H1 (cell line): ENCODE results near the gene LRRC40. TPM values are rescaled to one million over a fixed set of nuclear protein-coding genes. Genes with fewer than 3 reads are reported as not detected.

Experiments
- CTCF ChIA-PET: fragments of 300-600 bp; sonication (Branson Sonifier 250); formaldehyde crosslinking; loops from one replicate; lab custom pipeline; 2021; ENCODE audit not compliant: partially characterized antibody; lab: Charles Lee
- POLR2A ChIA-PET: fragments of 300-600 bp; sonication (Branson Sonifier 250); formaldehyde crosslinking; loops from one replicate; lab custom pipeline; 2021; ENCODE audit warnings: inconsistent platforms; ENCODE audit not compliant: partially characterized antibody; lab: Charles Lee
- DNase-seq, 2 experiments: peaks; one replicate each; pipeline versions ENCODE4 v3.0.0 to v3.0.0-alpha.2; 2010 to 2022; ENCODE audit warnings: low spot score in 2 of 2, low read depth in 1 of 2, mixed read lengths in 1 of 2
- FAIRE-seq: peaks from 2 replicates; lab custom pipeline; 2011; peaks lifted over from hg19 to GRCh38; lab: Jason Lieb, UNC
- H2AFZ ChIP-seq: 2 replicates; pipeline ENCODE4 v1.8.1; 2012; ENCODE audit warnings: low read length, inconsistent platforms
- H2AK5ac ChIP-seq: 2 replicates; pipeline ENCODE4 v1.6.1; 2013; ENCODE audit warnings: low read depth, low read length
- H2BK120ac ChIP-seq: replicated peaks from 2 replicates; pipeline ENCODE3; 2013; ENCODE audit warnings: low read depth, low read length, inconsistent platforms
- H2BK12ac ChIP-seq: 2 replicates; pipeline ENCODE4 v1.6.1; 2013; ENCODE audit warnings: low read depth, low read length
- H2BK15ac ChIP-seq: 2 replicates; pipeline ENCODE4 v1.6.1; 2013; ENCODE audit warnings: low read length
- H2BK20ac ChIP-seq: 2 replicates; pipeline ENCODE4 v1.6.1; 2013; ENCODE audit warnings: low read length
- H2BK5ac ChIP-seq: 2 replicates; pipeline ENCODE4 v1.6.1; 2013; ENCODE audit warnings: low read depth, low read length
- H3K14ac ChIP-seq: 2 replicates; pipeline ENCODE4 v1.6.1; 2013; ENCODE audit warnings: inconsistent platforms; ENCODE audit not compliant: insufficient read length
- H3K18ac ChIP-seq: 2 replicates; pipeline ENCODE4 v1.6.1; 2013; ENCODE audit warnings: low read length; ENCODE audit errors: extremely low read depth
- H3K23ac ChIP-seq: 2 replicates; pipeline ENCODE4 v1.6.1; 2013; ENCODE audit warnings: inconsistent platforms; ENCODE audit not compliant: insufficient read length
- H3K23me2 ChIP-seq: 2 replicates; pipeline ENCODE4 v1.6.1; 2013; ENCODE audit warnings: low read depth, low read length
- H3K27ac ChIP-seq: 2 replicates; pipeline ENCODE4 v1.6.1; 2011; ENCODE audit warnings: low read depth, low read length, inconsistent platforms
- H3K27me3 ChIP-seq, 4 experiments: replicated peaks in 1 of 4; 1 replicate in 1 of 4; 2 replicates in 3 of 4; pipeline versions ENCODE4 v1.6.1 to v1.8.1; 2011 to 2013; ENCODE audit warnings: low read length in 3 of 4, mild to moderate bottlenecking in 3 of 4, inconsistent platforms in 2 of 4, mixed read lengths in 2 of 4, moderate library complexity in 1 of 4; ENCODE audit not compliant: control insufficient read depth in 3 of 4, insufficient read depth in 3 of 4; ENCODE audit errors: extremely low read depth in 1 of 4
- H3K36me3 ChIP-seq, 4 experiments: 2 replicates each; pipeline versions ENCODE4 v1.6.1 to v1.8.1; 2011 to 2013; ENCODE audit warnings: mild to moderate bottlenecking in 4 of 4, low read length in 3 of 4, moderate library complexity in 2 of 4, control low read depth in 1 of 4, inconsistent platforms in 1 of 4; ENCODE audit not compliant: insufficient read depth in 4 of 4, control insufficient read depth in 2 of 4
- H3K4ac ChIP-seq: replicated peaks from 2 replicates; pipeline ENCODE3; 2013; ENCODE audit warnings: low read length, low read depth, mixed read lengths, inconsistent platforms; ENCODE audit not compliant: insufficient read length
- H3K4me1 ChIP-seq, 4 experiments: replicated peaks in 1 of 4; 1 replicate in 1 of 4; 2 replicates in 3 of 4; pipeline versions ENCODE4 v1.6.1 to v1.8.1; 2011 to 2013; ENCODE audit warnings: low read length in 3 of 4, inconsistent platforms in 2 of 4, mixed read lengths in 1 of 4; ENCODE audit not compliant: insufficient read depth in 4 of 4, control insufficient read depth in 3 of 4
- H3K4me2 ChIP-seq, 2 experiments: 2 replicates each; pipeline versions ENCODE4 v1.6.1 to v1.8.1; 2011 to 2013; ENCODE audit warnings: low read depth in 2 of 2, low read length in 2 of 2, control low read depth in 1 of 2, inconsistent platforms in 1 of 2, mild to moderate bottlenecking in 1 of 2; ENCODE audit not compliant: insufficient read depth in 1 of 2
- H3K4me3 ChIP-seq, 4 experiments: fragments of 200-600, 300-600 bp in 1 of 4; sonication (generic), shearing (Covaris generic), sonication (Bioruptor Twin) in 1 of 4; 2 replicates each; pipeline versions ENCODE4 v1.5.1 to v1.8.1; 2011 to 2016; ENCODE audit warnings: low read length in 4 of 4, low read depth in 3 of 4, control low read depth in 2 of 4, inconsistent platforms in 2 of 4, mild to moderate bottlenecking in 2 of 4, mixed read lengths in 1 of 4, moderate library complexity in 1 of 4; ENCODE audit not compliant: insufficient read depth in 2 of 4; ENCODE audit errors: extremely low read depth in 1 of 4
- H3K56ac ChIP-seq: replicated peaks from 2 replicates; pipeline ENCODE3; 2013; ENCODE audit warnings: low read depth, mild to moderate bottlenecking, mixed read lengths, low read length, inconsistent platforms; ENCODE audit not compliant: insufficient read length
- H3K79me1 ChIP-seq: 2 replicates; pipeline ENCODE4 v1.6.1; 2013; ENCODE audit warnings: low read depth, low read length, control low read depth
- H3K79me2 ChIP-seq, 2 experiments: 2 replicates each; pipeline versions ENCODE4 v1.6.1 to v1.8.1; 2012 to 2013; ENCODE audit warnings: low read length in 2 of 2, mild to moderate bottlenecking in 2 of 2, inconsistent platforms in 1 of 2; ENCODE audit not compliant: insufficient read depth in 2 of 2, control insufficient read depth in 1 of 2
- H3K9ac ChIP-seq, 4 experiments: replicated peaks in 1 of 4; 1 replicate in 1 of 4; 2 replicates in 3 of 4; pipeline versions ENCODE4 v1.6.1 to v1.8.1; 2011 to 2013; ENCODE audit warnings: low read depth in 3 of 4, low read length in 3 of 4, control low read depth in 2 of 4, mild to moderate bottlenecking in 2 of 4, moderate library complexity in 2 of 4, inconsistent platforms in 1 of 4; ENCODE audit errors: extremely low read depth in 1 of 4
- H3K9me3 ChIP-seq, 2 experiments: 2 replicates each; pipeline versions ENCODE4 v1.6.1 to v1.8.1; 2012 to 2013; ENCODE audit warnings: mild to moderate bottlenecking in 2 of 2, moderate library complexity in 2 of 2, control low read depth in 1 of 2, inconsistent platforms in 1 of 2, low read depth in 1 of 2, low read length in 1 of 2, mixed read lengths in 1 of 2; ENCODE audit not compliant: insufficient read depth in 2 of 2
- H4K20me1 ChIP-seq, 2 experiments: replicated peaks in 1 of 2; 2 replicates each; pipeline versions ENCODE3 to v1.8.1; 2011 to 2013; ENCODE audit warnings: inconsistent platforms in 2 of 2, low read length in 2 of 2, mild to moderate bottlenecking in 1 of 2; ENCODE audit not compliant: insufficient read depth in 2 of 2, control insufficient read depth in 1 of 2
- H4K5ac ChIP-seq: 2 replicates; pipeline ENCODE4 v1.6.1; 2013; ENCODE audit warnings: low read length, low read depth, mixed read lengths, inconsistent platforms; ENCODE audit not compliant: insufficient read length
- H4K8ac ChIP-seq: 2 replicates; pipeline ENCODE4 v1.8.0; 2013; ENCODE audit warnings: mild to moderate bottlenecking, moderate library complexity, low read length, inconsistent platforms; ENCODE audit not compliant: insufficient read depth; ENCODE audit errors: extremely low read depth
- H4K91ac ChIP-seq: replicated peaks from 2 replicates; pipeline ENCODE3; 2013; ENCODE audit warnings: low read length, mixed read lengths, inconsistent platforms; ENCODE audit not compliant: insufficient read length
- GTF2F1 ChIP-seq: IDR thresholded peaks from 2 replicates; pipeline ENCODE4 v1.6.1; 2012; ENCODE audit warnings: low read depth, low read length, improper control_type of control experiment, borderline replicate concordance
- MAFK ChIP-seq: IDR thresholded peaks from 2 replicates; pipeline ENCODE4 v1.6.1; 2012; ENCODE audit warnings: low read depth, mild to moderate bottlenecking, improper control_type of control experiment, low read length
- NANOG ChIP-seq: IDR thresholded peaks from 2 replicates; pipeline ENCODE4 v1.6.1; 2011; ENCODE audit warnings: low read length, low read depth, mild to moderate bottlenecking, inconsistent platforms; ENCODE audit not compliant: insufficient read depth, poor library complexity, severe bottlenecking
- WGBS, 2 experiments: shearing (Covaris generic) in 1 of 2; methylation state at CpG; one replicate each; pipeline versions ENCODE4 v1.1.6 to v1.1.7; 2013 to 2015; ENCODE audit warnings: low lambda C conversion rate in 2 of 2, mixed read lengths in 2 of 2, inconsistent platforms in 1 of 2, low coverage in 1 of 2, missing lambda C conversion rate in 1 of 2; ENCODE audit not compliant: insufficient replicate concordance in 2 of 2, insufficient coverage in 1 of 2, insufficient read length in 1 of 2; ENCODE audit errors: extremely low coverage in 1 of 2, missing lambda C conversion rate in 1 of 2; 5-methylcytosine and 5-hydroxymethylcytosine counted together
- polyA plus RNA-seq, 7 experiments: library from polyadenylated mRNA; depleted of rRNA in 3 of 7; stranded (reverse) in 5 of 7; unstranded in 2 of 7; fragments of >200 nt in 5 of 7; fragments of 200-250 nt in 2 of 7; gene quantifications; 1 replicate in 5 of 7; 2 replicates in 1 of 7; 4 replicates in 1 of 7; pipeline versions ENCODE4 v1.2.1 to v1.2.3, GENCODE V29; 2011 to 2013; ENCODE audit warnings: missing spikeins in 2 of 7, mixed read lengths in 2 of 7
- total RNA-seq: library from RNA; stranded (reverse); fragmentation: NEBNext Ultra II Directional; extraction: Animal tissue kit (Norgen Biotek cat#: 25700); gene quantifications from 2 replicates; pipeline ENCODE4 v1.2.1, GENCODE V29; 2021
- TF ChIP-seq, protein P1 (sequence below): IDR thresholded peaks from 2 replicates; pipeline ENCODE4 v1.6.1; 2011; ENCODE audit warnings: low read depth, mild to moderate bottlenecking, low read length; ENCODE audit not compliant: insufficient read depth

Gene LRRC40
- total and polyA plus RNA-seq, 2 of the 8 experiments (the other 6 are each of a cell fraction or from before 2014, with no cell fraction given): 13.4 to 30.8 TPM

- Histone ChIP-seq H2AFZ (no peak overlapping the region), H3K27ac (no peak overlapping the region), H3K56ac (no peak overlapping the region), H2BK20ac (no peak overlapping the region), H3K4me2 (no peak overlapping the region), H2BK15ac (no peak overlapping the region), H2BK120ac (no peak overlapping the region), H3K4ac (no peak overlapping the region), H2BK12ac (no peak overlapping the region), H3K79me1 (no peaks in the 10 kb centered on the region), H4K91ac (no peak overlapping the region), H3K9ac (no peak overlapping the region; a peak in 1 of 7 replicates), H3K23me2 (no peaks in the 10 kb centered on the region), H4K8ac (peak overlapping the region; percentile 75; the same call in 1 of the 2 replicates), H4K20me1 (peaks cover 2% of the 10 kb centered on the region in 2 experiments), H2AK5ac (no peak overlapping the region), H3K18ac (no peak overlapping the region), H3K27me3 (no peaks in the 10 kb centered on the region), H3K23ac (no peak overlapping the region), H3K4me1 (no peaks in the 10 kb centered on the region), H3K79me2 (peaks cover 0 to 25% of the 10 kb centered on the region in 2 experiments; a peak in 2 of 4 replicates), H4K5ac (no peak overlapping the region), H3K9me3 (no peaks in the 10 kb centered on the region), H3K36me3 (peaks cover 19 to 97% (median 68%) of the 10 kb centered on the region in 4 experiments), H3K4me3 (no peak overlapping the region), H3K14ac (no peak overlapping the region), H2BK5ac (no peak overlapping the region)
- POLR2A ChIA-PET: interaction anchor here (0.8 to 7.3 kb wide), 3 partner anchors 18 to 25 kb away, joined by 3 to 20 read pairs (median 6); no protein-coding TSS in a partner anchor
- CTCF ChIA-PET: no interaction called here
- DNase-seq: no peak
- TF ChIP-seq NANOG (no peak), GTF2F1 (no peak), MAFK (peak; percentile 75)
- TF ChIP-seq, protein P1, sequence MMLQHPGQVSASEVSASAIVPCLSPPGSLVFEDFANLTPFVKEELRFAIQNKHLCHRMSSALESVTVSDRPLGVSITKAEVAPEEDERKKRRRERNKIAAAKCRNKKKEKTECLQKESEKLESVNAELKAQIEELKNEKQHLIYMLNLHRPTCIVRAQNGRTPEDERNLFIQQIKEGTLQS: no peak
- 95% methylated on average over 4 of the region's 4 CpGs; no CpG with 5 or more reads in 1 of the 2 experiments for WGBS, 2 experiments
- no peak for FAIRE-seq
Measured at GRCh38 chr1:70231475-70231874, 26.1 kb upstream of the LRRC40 start.
